Measurements from ENCODE around the gene SMPD3.

SMPD3 gene

DNA sequence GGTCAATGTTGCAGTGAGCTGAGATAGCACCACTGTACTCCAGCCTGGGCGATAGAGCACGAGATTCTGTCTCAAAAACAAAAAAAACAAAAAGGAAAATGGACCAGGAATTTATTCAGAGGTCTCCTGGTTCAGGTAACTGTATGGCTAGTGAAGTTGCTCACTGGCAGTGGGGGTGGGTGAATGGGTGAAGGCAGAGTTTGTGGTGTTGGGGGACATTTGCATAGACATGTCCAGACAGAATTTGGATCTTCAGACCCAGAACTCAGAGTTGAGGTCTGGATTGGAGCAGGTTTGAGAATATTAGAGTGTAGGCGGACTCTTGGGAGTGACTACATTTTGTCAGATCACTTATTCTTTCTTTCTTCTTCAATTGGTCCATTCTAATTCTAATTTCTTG, 55.0 kb downstream of the SMPD3 start:
- Mint-ChIP-seq H3K4me1 (peaks cover 14% of the 10 kb centered on the region), H3K4me3 (no peak overlapping the region), H3K9me3 (no peaks in the 10 kb centered on the region), H3K36me3 (no peaks in the 10 kb centered on the region), H3K27ac (no peak overlapping the region)
- ATAC-seq (no peak), DNase-seq (ENCODE audit: low spot score in 2 of 2) (no peak)

DNA sequence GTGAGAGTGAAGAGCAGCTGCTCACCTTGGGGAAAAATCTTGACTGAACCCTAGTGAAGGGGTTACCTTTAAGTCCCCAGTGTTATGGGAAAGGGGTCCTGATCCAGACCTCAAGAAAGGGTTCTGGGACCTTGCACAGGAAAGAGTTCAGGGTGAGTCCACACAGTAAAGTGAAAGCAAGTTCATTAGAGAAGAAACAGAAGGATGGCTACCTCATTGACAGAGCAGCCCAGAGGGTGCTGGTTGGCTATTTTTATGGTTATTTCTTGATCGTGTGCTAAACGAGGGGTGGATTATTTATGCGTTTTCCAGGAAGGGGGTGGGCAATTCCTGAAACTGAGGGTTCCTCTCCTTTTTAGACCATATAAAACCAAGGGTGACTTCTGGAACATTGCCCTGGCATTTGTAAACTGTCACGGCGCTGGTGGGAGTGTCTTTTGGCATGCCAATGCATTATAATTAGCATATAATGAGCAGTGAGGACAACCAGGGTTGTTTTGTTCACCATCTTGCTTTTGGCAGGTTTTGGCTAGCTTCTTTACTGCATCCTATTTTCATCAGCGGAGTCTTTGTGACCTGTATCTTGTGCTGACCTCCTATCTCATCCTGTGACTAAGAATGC, 58.4 kb downstream of the SMPD3 start:
- H3K9me3 Mint-ChIP-seq, result no peaks in the 10 kb centered on the region
- DNase-seq (ENCODE audit: low spot score in 2 of 2) (no peak), ATAC-seq (no peak)
- no peak overlapping the region for H3K27ac Mint-ChIP-seq
- H3K4me1 Mint-ChIP-seq, result peaks cover under 1% of the 10 kb centered on the region
- H3K36me3 Mint-ChIP-seq, result no peaks in the 10 kb centered on the region
- no peak overlapping the region for H3K4me3 Mint-ChIP-seq

DNA sequence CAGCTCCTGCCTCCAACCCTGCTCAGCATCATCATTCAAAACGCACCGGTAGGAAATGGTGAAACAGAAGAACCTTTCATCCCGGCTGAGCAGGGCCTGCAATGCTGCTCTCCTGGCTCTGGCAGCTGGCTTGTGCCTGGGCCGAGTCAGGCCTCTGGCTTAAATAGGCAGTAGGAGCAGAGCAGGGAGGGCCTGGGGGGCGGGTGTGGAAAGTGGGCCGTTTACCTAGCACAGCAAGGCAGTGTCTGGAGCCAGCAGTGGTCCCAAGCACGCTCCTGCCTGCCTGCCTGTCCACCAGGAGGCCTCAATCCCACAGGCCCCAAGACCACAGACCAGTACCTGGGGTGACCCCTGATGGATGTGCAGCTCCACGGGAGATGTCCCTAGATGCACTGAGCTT, 59.3 kb downstream of the SMPD3 start:
- no peaks in the 10 kb centered on the region for H3K36me3 Mint-ChIP-seq
- no peak for ATAC-seq
- no peaks in the 10 kb centered on the region for H3K9me3 Mint-ChIP-seq
- no peak for DNase-seq (ENCODE audit: low spot score in 2 of 2)
- no peak overlapping the region for H3K27ac Mint-ChIP-seq
- H3K4me1 Mint-ChIP-seq, result peaks cover 4% of the 10 kb centered on the region
- H3K4me3 Mint-ChIP-seq, result no peak overlapping the region

DNA sequence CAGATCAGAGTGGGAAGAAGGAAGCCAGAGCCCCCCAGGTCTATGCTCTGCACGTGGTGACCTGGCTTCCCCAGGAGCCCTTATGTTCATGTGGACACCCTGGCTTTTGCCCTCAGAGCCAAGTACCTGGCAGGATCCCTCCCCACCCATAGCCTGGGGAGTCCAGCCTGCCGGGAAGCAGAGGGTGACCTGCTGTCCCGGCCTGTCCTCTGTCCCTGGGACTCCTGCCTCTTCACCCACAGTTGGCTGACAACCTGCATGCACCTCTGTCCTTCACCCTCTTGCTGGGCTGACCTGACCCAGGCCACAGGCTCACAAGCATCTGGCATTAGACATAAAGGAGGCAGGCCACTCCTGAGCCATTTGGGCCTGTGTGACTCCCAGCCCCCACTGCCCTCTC, 60.2 kb downstream of the SMPD3 start:
- peaks cover 4% of the 10 kb centered on the region for H3K4me1 Mint-ChIP-seq
- H3K9me3 Mint-ChIP-seq, result no peaks in the 10 kb centered on the region
- no peak overlapping the region for H3K27ac Mint-ChIP-seq
- H3K4me3 Mint-ChIP-seq, result no peak overlapping the region
- no peak for ATAC-seq
- no peak for DNase-seq (ENCODE audit: low spot score in 2 of 2)
- no peaks in the 10 kb centered on the region for H3K36me3 Mint-ChIP-seq

DNA sequence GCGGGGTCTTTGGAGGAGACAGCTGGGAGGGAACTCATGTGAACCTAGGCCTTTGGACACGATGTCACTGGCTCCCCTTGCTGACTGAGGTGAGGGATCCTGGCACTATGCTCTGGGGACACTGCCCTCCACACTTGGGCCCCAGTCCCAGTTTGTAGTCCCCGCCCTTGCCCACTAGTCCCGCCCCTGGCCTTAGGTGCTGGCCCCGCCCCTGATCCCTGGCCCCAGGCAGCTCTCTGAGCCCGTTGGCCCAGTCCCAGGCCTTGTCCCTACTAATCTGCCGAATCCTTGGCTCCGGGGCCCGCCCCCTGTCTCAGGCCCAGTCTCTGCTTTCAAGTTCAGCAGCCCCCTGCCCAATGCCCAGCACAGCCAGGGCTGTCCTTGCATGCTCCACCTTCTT, 61.0 kb downstream of the SMPD3 start:
- Mint-ChIP-seq H3K9me3 (no peaks in the 10 kb centered on the region), H3K4me3 (no peak overlapping the region), H3K27ac (no peak overlapping the region), H3K4me1 (peaks cover 4% of the 10 kb centered on the region), H3K36me3 (no peaks in the 10 kb centered on the region)
- no peak for ATAC-seq
- no peak for DNase-seq (ENCODE audit: low spot score in 2 of 2)

DNA sequence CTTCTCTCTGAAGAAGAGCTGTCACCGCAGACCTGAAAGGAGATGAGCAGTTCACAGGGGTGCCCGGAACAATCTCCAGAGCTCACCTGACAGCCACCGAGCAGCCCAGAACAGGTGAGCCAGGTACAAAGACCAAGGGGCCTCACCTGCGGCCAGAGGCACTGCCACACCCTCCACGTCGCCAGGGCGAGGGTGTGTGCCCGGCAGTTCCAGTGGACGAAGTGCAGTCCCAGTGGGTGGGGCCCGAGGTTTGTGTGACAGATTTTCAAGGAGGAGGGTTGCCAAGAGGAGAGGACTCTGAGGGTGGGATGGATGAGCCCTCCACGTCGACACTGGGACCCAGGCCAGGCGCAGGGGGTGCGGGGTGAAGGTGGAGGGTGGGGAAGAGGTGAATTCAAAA, 61.7 kb downstream of the SMPD3 start:
- Mint-ChIP-seq H3K36me3 (no peaks in the 10 kb centered on the region), H3K4me1 (peaks cover 4% of the 10 kb centered on the region), H3K4me3 (no peak overlapping the region), H3K9me3 (no peaks in the 10 kb centered on the region), H3K27ac (no peak overlapping the region)
- no peak for ATAC-seq
- DNase-seq (ENCODE audit: low spot score in 2 of 2), result no peak

DNA sequence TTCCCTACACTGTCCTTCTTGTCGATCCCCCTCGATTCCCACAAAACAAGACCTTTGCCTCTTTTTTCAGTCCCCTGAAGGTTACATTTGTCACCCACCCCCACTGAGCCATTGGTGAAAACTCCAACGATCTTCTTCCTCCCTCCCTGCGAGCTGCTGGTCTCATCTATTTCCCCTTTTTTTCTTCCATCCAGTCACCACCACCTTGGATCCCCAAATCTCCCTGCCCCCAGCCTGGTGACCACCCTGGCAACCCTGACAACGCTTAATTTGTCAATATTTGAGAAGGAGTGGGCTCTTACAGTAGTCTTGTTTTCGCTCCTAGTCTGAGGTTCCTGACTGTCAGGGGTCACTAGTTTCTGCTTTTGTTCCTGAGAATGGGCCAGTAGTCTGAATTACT, 62.9 kb downstream of the SMPD3 start:
- Mint-ChIP-seq H3K36me3 (no peaks in the 10 kb centered on the region), H3K4me3 (no peak overlapping the region), H3K27ac (no peak overlapping the region), H3K9me3 (no peaks in the 10 kb centered on the region), H3K4me1 (peaks cover 4% of the 10 kb centered on the region)
- DNase-seq (ENCODE audit: low spot score in 2 of 2), result no peak
- ATAC-seq, result no peak

DNA sequence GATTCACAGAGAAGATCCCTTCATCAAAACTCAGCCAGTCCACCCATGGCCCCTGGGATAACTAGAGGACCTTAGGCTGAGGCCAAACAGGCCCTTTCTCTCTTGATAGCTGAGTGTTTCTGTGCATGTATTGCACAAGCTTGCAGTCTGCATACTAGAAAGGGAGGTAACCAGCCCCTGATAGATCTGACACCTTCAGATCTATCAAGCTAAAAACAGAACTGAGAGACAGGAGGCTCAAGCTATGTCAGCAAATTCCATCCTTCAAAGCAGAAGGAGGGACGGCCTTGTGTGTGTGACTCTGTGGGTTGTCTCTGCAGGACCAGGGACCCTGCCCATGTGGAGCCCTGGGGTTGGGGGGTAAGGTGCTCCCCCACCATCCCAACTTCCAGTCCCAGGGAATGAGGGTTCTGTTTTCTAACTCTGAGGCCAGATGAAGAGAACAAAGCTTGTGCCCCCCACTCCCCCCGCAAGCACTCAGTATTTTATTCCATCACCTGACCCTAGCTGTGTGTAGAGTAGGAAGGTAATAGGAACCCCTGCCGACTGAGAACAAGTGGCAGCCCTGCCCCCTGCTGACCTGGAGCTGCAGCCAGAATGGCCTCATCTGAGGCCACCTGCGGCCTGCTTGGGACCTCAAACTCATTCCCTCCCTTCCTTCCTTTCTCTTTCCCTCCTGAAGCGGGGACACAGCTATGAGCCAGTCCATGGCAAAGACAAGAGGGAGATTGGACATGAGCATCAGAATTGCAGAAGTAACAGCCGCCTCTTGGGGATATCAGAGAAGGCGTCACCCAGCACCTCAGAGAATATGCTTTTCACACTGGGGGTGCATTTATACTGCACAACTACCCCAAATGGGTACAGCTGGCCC, 63.8 kb downstream of the SMPD3 start:
- Mint-ChIP-seq H3K27ac (no peak overlapping the region), H3K4me3 (no peak overlapping the region), H3K4me1 (peaks cover 4% of the 10 kb centered on the region), H3K9me3 (no peaks in the 10 kb centered on the region), H3K36me3 (no peaks in the 10 kb centered on the region)
- DNase-seq (ENCODE audit: low spot score in 2 of 2), result no peak
- ATAC-seq, result no peak

DNA sequence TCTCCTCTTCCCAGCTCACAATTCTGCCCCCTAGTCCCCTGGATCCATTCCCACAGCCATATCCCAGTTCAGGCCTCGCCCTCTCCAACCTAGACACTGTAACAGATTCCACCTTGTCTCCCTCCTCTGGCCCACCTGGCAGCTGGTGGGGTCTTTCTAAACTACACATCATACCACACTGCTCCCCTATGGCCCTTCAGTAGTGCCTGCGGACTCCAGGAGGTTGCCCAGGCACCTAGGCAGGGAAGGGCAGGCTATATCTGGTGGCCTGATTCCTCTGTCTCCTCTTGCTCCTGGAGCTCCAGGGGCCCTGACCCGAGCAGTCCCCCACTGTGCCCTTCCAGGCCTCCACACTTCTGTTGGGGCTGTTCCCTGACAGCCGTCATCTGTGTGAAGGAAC, 64.5 kb downstream of the SMPD3 start:
- Mint-ChIP-seq H3K4me1 (peaks cover 4% of the 10 kb centered on the region), H3K27ac (no peak overlapping the region), H3K9me3 (no peaks in the 10 kb centered on the region), H3K4me3 (no peak overlapping the region), H3K36me3 (no peaks in the 10 kb centered on the region)
- no peak for ATAC-seq
- DNase-seq (ENCODE audit: low spot score in 2 of 2), result no peak

DNA sequence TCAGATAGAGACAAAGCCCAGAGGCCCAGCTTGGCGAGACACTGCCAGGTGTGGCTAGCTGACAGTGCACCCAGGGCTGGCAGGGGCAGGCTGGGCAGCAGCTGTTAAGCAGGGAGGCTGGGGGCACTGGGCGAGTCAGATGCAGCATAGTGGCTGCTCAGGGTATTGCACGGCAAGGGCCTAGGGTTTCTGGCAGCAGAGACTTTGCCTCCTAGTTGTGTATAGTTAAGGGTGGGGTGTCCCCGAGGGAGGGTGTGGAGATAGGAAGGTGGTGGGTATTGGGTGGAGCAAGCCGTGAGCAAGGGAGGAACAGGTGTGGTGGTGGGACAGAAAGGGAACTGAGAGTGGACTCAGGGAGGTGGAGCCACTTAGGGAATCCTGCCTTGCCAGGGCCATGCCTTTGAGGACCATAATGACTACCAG, 66.0 kb downstream of the SMPD3 start:
- H3K27ac Mint-ChIP-seq, result no peak overlapping the region
- no peaks in the 10 kb centered on the region for H3K9me3 Mint-ChIP-seq
- DNase-seq (ENCODE audit: low spot score in 2 of 2) (no peak), ATAC-seq (peak; percentile 60)
- no peaks in the 10 kb centered on the region for H3K36me3 Mint-ChIP-seq
- no peak overlapping the region for H3K4me3 Mint-ChIP-seq
- H3K4me1 Mint-ChIP-seq, result peaks cover 4% of the 10 kb centered on the region

DNA sequence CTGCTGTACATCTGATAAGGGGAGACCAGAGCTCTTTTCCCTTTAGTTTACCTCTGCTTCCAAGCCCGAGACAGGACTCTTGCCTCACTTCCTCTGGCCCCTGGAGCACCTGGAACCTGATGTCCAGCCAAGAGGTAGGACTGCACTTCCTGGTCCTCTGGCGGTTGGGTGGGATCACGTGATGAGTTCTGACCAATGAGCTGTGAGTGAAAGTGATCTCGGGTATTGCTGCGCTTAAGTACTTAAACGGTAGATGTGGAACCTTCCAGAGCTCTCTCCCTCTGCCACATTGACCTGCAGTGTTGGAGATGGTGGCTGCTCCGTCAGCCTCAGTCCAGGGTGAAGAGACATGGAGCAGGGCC, 67.0 kb downstream of the SMPD3 start:
- H3K4me1 Mint-ChIP-seq, result peaks cover 4% of the 10 kb centered on the region
- H3K27ac Mint-ChIP-seq, result peak overlapping the region; percentile 26
- H3K36me3 Mint-ChIP-seq, result no peaks in the 10 kb centered on the region
- DNase-seq (ENCODE audit: low spot score in 2 of 2) (no peak), ATAC-seq (no peak)
- H3K4me3 Mint-ChIP-seq, result no peak overlapping the region
- H3K9me3 Mint-ChIP-seq, result no peaks in the 10 kb centered on the region

DNA sequence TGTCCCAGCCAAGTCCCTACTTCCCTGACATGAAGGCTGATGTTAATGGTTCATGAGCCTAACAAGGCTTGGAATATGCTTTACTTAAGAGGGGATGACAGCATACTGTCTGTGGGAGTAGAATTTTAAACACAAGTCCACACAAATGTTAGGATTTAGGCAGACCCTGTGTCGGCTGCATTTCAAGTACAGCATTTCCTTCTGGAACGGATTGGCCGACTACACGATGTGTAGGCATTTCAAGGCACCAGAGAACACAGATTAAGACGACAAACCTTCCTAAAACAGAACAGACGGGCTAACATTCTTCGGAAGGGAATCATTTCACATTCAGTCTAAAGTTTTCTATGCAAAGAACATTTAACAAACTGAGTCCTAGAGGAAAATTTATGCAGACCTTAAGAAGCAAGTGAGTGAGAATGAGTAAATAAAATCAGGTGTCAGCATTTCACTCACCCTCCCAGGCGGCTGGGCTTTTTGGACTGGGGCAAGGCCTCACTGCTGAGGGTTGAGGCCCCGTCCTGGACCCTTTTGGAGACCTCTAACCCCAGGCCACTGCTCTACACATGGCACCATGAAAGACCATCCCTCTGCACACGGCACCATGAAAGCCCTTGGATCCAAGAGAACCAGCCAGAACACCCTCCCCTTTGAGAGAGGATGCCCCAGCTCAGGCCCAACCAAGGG, 67.5 kb downstream of the SMPD3 start:
- Mint-ChIP-seq H3K27ac (peak overlapping the region; percentile 26), H3K4me1 (peaks cover 4% of the 10 kb centered on the region)
- DNase-seq (ENCODE audit: low spot score in 2 of 2), result no peak

DNA sequence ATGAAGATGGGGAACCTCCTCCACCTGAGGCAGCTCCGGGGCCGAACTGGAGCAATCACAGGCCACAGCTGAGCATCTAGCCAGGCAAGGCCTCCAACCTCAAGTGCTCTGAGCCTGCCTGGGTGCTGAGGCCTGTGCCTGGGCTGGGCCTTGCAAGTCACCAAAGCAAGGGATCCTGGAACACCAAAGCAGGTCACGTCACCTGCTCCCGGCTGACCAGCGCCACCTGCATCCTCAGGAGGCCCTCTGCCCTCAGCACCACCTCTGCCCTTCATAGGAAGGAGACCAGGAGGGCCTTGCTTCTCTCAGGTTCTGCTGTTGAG, 68.0 kb downstream of the SMPD3 start:
- Mint-ChIP-seq H3K4me3 (no peak overlapping the region), H3K36me3 (no peaks in the 10 kb centered on the region), H3K9me3 (no peaks in the 10 kb centered on the region), H3K4me1 (peaks cover 4% of the 10 kb centered on the region), H3K27ac (no peak overlapping the region)
- no peak for DNase-seq (ENCODE audit: low spot score in 2 of 2)
- ATAC-seq, result no peak

More for the DNA sequence above, 67.5 kb downstream of the SMPD3 start:
- H3K36me3 Mint-ChIP-seq, result no peaks in the 10 kb centered on the region
- H3K9me3 Mint-ChIP-seq, result no peaks in the 10 kb centered on the region
- H3K4me3 Mint-ChIP-seq, result no peak overlapping the region
- no peak for ATAC-seq

DNA sequence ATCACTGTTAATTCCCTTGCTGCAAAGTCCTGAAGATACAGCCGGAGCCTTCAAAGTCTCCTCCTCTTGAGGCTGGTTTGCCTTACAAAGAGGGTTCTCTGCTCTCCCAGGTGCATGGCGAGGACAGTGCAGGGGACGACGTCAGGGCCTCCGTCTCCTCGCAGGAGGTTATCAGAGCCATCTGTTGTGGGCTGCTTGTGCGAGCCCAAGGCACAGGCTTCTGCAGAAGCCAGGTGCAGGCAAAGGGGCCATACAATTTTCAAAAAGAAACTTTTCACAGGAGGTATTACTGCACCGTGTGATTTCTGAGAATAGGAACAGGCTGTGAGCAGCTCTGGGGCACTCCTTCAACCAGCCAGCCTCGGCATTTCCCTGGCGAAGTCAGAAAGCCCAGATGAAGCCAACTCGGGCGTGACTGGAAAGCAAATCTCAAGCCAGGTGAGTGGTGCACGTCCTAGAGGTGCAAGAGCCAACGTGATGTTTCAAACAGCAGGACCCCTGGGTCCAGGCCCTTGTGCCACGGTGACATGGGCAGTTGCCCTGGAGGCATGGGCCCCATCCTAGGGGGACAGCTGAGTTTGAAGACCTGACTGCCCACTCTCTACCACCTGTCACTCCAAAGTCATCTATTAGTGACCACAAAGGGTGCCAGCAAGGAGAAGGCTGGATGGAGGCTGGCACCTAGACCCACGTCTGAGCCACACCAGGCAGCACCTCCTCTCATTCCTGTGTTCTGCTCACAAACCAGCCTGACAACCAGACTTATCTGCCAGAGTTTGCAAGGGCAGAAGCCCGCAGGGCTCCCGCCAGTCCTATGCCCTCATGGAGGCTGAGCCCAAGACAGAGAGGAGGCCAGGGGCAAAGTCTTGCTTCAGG, 68.6 kb downstream of the SMPD3 start:
- H3K4me1 Mint-ChIP-seq, result peaks cover 2% of the 10 kb centered on the region
- DNase-seq (ENCODE audit: low spot score in 2 of 2), result no peak
- no peaks in the 10 kb centered on the region for H3K36me3 Mint-ChIP-seq
- H3K27ac Mint-ChIP-seq, result no peak overlapping the region
- ATAC-seq, result no peak
- no peak overlapping the region for H3K4me3 Mint-ChIP-seq
- H3K9me3 Mint-ChIP-seq, result no peaks in the 10 kb centered on the region
